Measurements from ENCODE around the gene MADD.

DNA sequence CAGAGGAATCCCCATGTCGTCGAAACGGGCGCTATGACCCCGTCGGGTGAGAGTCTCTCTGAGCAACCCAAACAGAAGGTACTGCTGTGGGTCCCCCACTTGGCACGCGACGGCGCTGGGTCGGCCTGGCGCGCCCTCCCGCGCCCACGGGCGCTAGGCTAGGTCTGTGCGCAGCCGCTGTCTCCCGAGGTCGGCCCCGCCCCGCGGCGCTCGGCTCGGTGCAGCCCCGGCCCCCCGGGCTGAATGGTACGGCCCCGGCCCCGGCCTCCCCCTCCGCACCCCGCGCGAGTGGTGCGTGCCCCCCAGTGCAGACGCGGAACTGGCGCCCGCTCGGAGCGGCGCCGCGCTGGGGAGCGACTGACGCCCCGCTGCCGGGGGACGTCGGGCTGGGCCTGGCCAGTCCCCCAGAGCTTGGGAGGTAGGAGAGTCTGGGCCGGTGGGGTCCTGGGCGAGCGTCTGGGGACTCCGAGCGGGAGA lies at the start of gene MADD:
- TF ChIP-seq, protein P1, sequence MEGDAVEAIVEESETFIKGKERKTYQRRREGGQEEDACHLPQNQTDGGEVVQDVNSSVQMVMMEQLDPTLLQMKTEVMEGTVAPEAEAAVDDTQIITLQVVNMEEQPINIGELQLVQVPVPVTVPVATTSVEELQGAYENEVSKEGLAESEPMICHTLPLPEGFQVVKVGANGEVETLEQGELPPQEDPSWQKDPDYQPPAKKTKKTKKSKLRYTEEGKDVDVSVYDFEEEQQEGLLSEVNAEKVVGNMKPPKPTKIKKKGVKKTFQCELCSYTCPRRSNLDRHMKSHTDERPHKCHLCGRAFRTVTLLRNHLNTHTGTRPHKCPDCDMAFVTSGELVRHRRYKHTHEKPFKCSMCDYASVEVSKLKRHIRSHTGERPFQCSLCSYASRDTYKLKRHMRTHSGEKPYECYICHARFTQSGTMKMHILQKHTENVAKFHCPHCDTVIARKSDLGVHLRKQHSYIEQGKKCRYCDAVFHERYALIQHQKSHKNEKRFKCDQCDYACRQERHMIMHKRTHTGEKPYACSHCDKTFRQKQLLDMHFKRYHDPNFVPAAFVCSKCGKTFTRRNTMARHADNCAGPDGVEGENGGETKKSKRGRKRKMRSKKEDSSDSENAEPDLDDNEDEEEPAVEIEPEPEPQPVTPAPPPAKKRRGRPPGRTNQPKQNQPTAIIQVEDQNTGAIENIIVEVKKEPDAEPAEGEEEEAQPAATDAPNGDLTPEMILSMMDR (conservative IDR thresholded peaks at IDR 0.05; ENCODE audit: low read depth, low read length) = peak; percentile 20; the same call in 1 of the 2 replicates
- TF ChIP-seq EZH2 (IDR thresholded peaks at IDR 0.05; ENCODE audit: borderline replicate concordance, low read depth, low read length, poor library complexity, severe bottlenecking) = no peak

All from A673 (cell line).